ENCODE results near the gene YJU2. TPM values are rescaled to one million over a fixed set of nuclear protein-coding genes. Genes with fewer than 3 reads are reported as not detected.

The YJU2 gene
- total and polyA plus RNA-seq, 11 donors = 7.6 to 26.7 (median 12.7) TPM

DNA sequence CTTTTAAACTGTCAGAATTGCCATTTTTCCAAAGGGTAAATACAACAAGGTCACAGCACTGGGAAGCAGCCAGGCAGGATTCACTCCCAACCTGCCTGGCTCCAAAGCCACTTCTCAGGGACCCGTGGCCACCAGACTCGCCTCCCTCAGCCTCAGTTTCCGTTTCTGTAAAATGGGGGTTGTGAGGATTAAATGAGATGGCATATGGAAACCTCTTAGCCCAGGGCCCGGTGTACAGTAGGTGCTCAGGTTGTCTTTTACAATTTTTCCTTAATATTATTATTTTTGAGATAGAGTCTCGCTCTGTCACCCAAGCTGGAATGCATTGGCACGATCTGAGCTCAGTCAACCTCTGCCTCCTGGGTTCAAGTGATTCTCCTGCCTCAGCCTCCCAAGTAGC lies 10.1 kb downstream of the YJU2 start:
- no peak overlapping the region for H3K27ac ChIP-seq
- intact Hi-C loops (cut with DNase I) = no loop called here
- WGBS, 4 donors = 77 to 97% (median 91%) methylated on average over 6 of the region's 6 CpGs
- H3K36me3 ChIP-seq = peaks cover 3 to 98% (median 93%) of the 10 kb centered on the region in 9 donors
- H3K4me3 ChIP-seq = no peak overlapping the region
- H3K4me1 ChIP-seq = no peaks in the 10 kb centered on the region
- TF ChIP-seq, protein P1, sequence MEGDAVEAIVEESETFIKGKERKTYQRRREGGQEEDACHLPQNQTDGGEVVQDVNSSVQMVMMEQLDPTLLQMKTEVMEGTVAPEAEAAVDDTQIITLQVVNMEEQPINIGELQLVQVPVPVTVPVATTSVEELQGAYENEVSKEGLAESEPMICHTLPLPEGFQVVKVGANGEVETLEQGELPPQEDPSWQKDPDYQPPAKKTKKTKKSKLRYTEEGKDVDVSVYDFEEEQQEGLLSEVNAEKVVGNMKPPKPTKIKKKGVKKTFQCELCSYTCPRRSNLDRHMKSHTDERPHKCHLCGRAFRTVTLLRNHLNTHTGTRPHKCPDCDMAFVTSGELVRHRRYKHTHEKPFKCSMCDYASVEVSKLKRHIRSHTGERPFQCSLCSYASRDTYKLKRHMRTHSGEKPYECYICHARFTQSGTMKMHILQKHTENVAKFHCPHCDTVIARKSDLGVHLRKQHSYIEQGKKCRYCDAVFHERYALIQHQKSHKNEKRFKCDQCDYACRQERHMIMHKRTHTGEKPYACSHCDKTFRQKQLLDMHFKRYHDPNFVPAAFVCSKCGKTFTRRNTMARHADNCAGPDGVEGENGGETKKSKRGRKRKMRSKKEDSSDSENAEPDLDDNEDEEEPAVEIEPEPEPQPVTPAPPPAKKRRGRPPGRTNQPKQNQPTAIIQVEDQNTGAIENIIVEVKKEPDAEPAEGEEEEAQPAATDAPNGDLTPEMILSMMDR (IDR thresholded peaks at IDR 0.05) = no peak
- TF ChIP-seq POLR2A (IDR thresholded peaks at IDR 0.05) = no peak
- H3K9me3 ChIP-seq = peaks cover 0 to 17% (median 3%) of the 10 kb centered on the region in 12 donors
- ATAC-seq (no peak), DNase-seq (no peak)
- no peaks in the 10 kb centered on the region for H3K27me3 ChIP-seq

DNA sequence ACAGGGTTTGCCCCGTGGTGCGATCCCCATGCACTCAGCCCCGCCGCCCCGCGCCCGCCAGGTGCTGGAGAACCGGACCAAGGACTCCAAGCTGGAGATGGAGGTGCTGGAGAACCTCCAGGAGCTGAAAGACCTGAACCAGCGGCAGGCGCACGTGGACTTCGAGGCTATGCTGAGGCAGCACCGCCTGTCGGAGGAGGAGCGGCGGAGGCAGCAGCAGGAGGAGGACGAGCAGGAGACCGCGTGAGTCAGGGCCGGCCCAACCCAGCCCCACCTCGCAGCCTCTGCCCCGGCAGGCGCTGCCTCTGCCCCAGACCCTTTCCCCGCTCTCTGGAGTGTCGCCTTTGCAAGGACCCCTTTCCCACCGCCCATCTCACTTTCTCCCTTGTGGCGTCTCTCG lies 11.3 kb downstream of the YJU2 start:
- intact Hi-C loops (cut with DNase I) = no loop called here
- TF ChIP-seq, protein P1 (IDR thresholded peaks at IDR 0.05) = no peak
- TF ChIP-seq POLR2A (IDR thresholded peaks at IDR 0.05) = no peak
- H3K4me1 ChIP-seq = no peaks in the 10 kb centered on the region
- ATAC-seq = peak in 3 of 4 donors; percentile 14 to 33 (median 20)
- H3K36me3 ChIP-seq = peaks cover 3 to 98% (median 95%) of the 10 kb centered on the region in 9 donors
- H3K27me3 ChIP-seq = no peaks in the 10 kb centered on the region
- no peak overlapping the region for H3K27ac ChIP-seq
- peaks cover 0 to 17% (median 3%) of the 10 kb centered on the region in 12 donors for H3K9me3 ChIP-seq
- WGBS, 4 donors = 91 to 97% (median 96%) methylated on average over 21 to 28 of the region's 28 CpGs
- DNase-seq = no peak
- H3K4me3 ChIP-seq = no peak overlapping the region

DNA sequence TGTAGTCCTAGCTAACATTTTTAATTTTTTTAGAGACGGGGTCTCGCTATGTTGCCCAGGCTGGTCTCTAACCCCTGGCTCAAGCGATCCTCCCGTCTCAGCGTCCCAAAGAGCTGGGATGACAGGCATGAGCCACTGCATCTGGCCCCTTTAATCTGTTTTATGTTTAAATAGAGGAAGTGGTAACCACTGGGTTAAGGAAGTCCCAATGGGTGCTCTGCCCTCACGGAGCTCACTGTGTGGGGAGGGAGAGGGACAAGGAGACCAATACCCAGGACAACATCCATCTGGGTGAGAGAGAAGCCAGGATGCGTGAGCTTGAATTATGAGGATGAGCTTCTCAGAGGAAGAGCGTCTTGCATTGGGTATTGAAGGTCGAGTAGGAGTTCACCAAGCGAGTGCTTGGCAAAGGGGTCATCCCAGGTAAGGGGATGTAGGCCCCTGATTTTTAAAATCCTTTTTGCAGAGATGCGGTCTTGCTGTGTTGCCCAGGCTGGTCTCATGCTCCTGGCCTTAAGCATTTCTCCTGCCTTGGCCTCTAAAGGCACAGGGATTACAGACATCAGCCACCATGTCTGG lies 13.8 kb downstream of the YJU2 start:
- ATAC-seq (no peak), DNase-seq (no peak)
- TF ChIP-seq, protein P1 (IDR thresholded peaks at IDR 0.05) = no peak
- no peak for TF ChIP-seq POLR2A (IDR thresholded peaks at IDR 0.05)
- WGBS, 4 donors = 93 to 96% (median 95%) methylated on average over 10 to 11 of the region's 11 CpGs
- Histone ChIP-seq H3K4me3 (no peak overlapping the region), H3K4me1 (no peaks in the 10 kb centered on the region), H3K27me3 (no peaks in the 10 kb centered on the region), H3K27ac (no peak overlapping the region), H3K36me3 (peaks cover 0 to 96% (median 89%) of the 10 kb centered on the region in 9 donors), H3K9me3 (peaks cover 0 to 7% (median 2%) of the 10 kb centered on the region in 12 donors)
- intact Hi-C loops (cut with DNase I) = loop anchor here in 5 of 10 donors (10.0 kb wide), 4 partner anchors 64 to 264 kb away; partner anchors contain the start of genes CHAF1A (in 1 of the 5) and SH3GL1 (in 1 of the 5)

DNA sequence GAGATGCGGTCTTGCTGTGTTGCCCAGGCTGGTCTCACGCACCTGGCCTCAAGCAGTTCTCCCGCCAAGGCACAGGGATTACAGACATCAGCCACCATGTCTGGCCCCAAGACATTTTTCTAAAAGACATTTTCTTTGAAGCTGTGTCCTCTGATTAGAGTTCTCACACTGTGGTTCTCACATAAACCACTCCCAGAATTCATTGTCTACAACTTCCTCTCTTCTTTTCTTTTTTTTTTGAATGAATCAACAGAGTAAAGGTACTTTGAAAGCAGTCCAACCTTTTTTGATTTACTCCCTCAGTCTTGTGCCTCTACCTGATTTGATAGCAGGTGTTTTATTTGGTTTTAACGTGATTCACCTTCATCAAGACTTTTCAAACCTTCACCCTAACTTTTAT lies 17.9 kb downstream of the YJU2 start:
- ATAC-seq (no peak), DNase-seq (no peak)
- intact Hi-C loops (cut with DNase I) = loop anchor here (5.0 to 10.0 kb wide), 6 partner anchors 60 to 260 kb away; partner anchors contain the start of genes CHAF1A (in 3 of the 10) and SH3GL1 (in 3 of the 10)
- TF ChIP-seq, protein P1 (IDR thresholded peaks at IDR 0.05) = no peak
- no peak for TF ChIP-seq POLR2A (IDR thresholded peaks at IDR 0.05)
- H3K4me1 ChIP-seq = peaks cover 0 to 7% (median 0%) of the 10 kb centered on the region in 12 donors
- 77 to 89% (median 82%) methylated on average over 4 of the region's 4 CpGs for WGBS, 4 donors
- H3K36me3 ChIP-seq = peaks cover 0 to 98% (median 86%) of the 10 kb centered on the region in 9 donors
- no peak overlapping the region for H3K27ac ChIP-seq
- no peak overlapping the region for H3K4me3 ChIP-seq
- no peaks in the 10 kb centered on the region for H3K27me3 ChIP-seq
- no peaks in the 10 kb centered on the region for H3K9me3 ChIP-seq
